GM12878 (cell line): Measurements from ENCODE around the gene GLTP.

ENCODE experiments used
- ASH2L ChIP-seq: fragments of 300-600, 200-600 bp; sonication (generic); IDR thresholded peaks from 2 replicates; pipeline ENCODE4 v1.6.1; 2017; ENCODE audit warnings: low read depth, mild to moderate bottlenecking, borderline replicate concordance
- CTCF ChIP-seq, 3 experiments: IDR thresholded peaks in 2 of 3; conservative IDR thresholded peaks in 1 of 3; 2 replicates each; pipeline ENCODE4 v1.5.1; 2011; ENCODE audit warnings: low read depth in 3 of 3, low read length in 3 of 3, mild to moderate bottlenecking in 3 of 3, control low read depth in 2 of 3, moderate library complexity in 2 of 3, inconsistent platforms in 1 of 3, mixed read lengths in 1 of 3; ENCODE audit not compliant: control insufficient read depth in 2 of 3, insufficient read depth in 1 of 3; ENCODE audit errors: extremely low read depth in 1 of 3
- EP300 ChIP-seq, 2 experiments: fragments of 150-350 bp in 1 of 2; IDR thresholded peaks; 2 replicates each; pipeline ENCODE4 v1.6.1; 2011 to 2012; ENCODE audit warnings: low read depth in 2 of 2, low read length in 2 of 2, borderline replicate concordance in 1 of 2, improper control_type of control experiment in 1 of 2, inconsistent platforms in 1 of 2; ENCODE audit not compliant: control insufficient read depth in 1 of 2
- MAX ChIP-seq: IDR thresholded peaks from 2 replicates; pipeline ENCODE4 v1.6.1; 2012; ENCODE audit warnings: low read depth, low read length, improper control_type of control experiment
- MEF2A ChIP-seq: IDR thresholded peaks from 2 replicates; pipeline ENCODE4 v1.6.1; 2011; ENCODE audit warnings: low read depth, mild to moderate bottlenecking, low read length, moderate library complexity; ENCODE audit not compliant: insufficient read depth
- NFYA ChIP-seq: IDR thresholded peaks from 2 replicates; pipeline ENCODE4 v1.6.1; 2011; ENCODE audit warnings: low read depth, mild to moderate bottlenecking, low read length, improper control_type of control experiment, borderline replicate concordance
- RB1 ChIP-seq: fragments of 450-650 bp; formaldehyde crosslinking; IDR thresholded peaks from 2 replicates; pipeline ENCODE4 v1.6.1; 2017; ENCODE audit warnings: mild to moderate bottlenecking, borderline replicate concordance
- SMAD1 ChIP-seq: fragments of 450-650 bp; IDR thresholded peaks from 2 replicates; pipeline ENCODE4 v1.6.1; 2018; ENCODE audit warnings: mild to moderate bottlenecking, low read depth; ENCODE audit not compliant: partially characterized antibody
- SPI1 ChIP-seq: IDR thresholded peaks from 2 replicates; pipeline ENCODE4 v1.6.1; 2011; ENCODE audit warnings: low read depth, mild to moderate bottlenecking, low read length, moderate library complexity, borderline replicate concordance; ENCODE audit not compliant: insufficient read depth
- SREBF1 ChIP-seq: IDR thresholded peaks from 2 replicates; pipeline ENCODE4 v1.6.1; 2012; ENCODE audit warnings: mild to moderate bottlenecking, low read length
- SREBF2 ChIP-seq: IDR thresholded peaks from 2 replicates; pipeline ENCODE4 v1.6.1; 2012; ENCODE audit warnings: mild to moderate bottlenecking, low read length
- TAF1 ChIP-seq: IDR thresholded peaks from 2 replicates; pipeline ENCODE4 v1.6.1; 2011; ENCODE audit warnings: mild to moderate bottlenecking, low read depth, low read length, borderline replicate concordance
- ZNF217 ChIP-seq: fragments of 450-650 bp; IDR thresholded peaks from 2 replicates; pipeline ENCODE4 v1.6.1; 2017; ENCODE audit warnings: antibody characterized with exemption, mild to moderate bottlenecking
- TF ChIP-seq, protein P1 (sequence below): fragments of 450-650 bp; IDR thresholded peaks from 2 replicates; pipeline ENCODE4 v1.6.1; 2018; ENCODE audit warnings: mild to moderate bottlenecking, low read depth, moderate library complexity; ENCODE audit not compliant: partially characterized antibody

- TF ChIP-seq RB1 (no peak), TAF1 (no peak), ZNF217 (no peak), SPI1 (no peak), MEF2A (no peak), SREBF2 (no peak), CTCF (IDR thresholded peaks at IDR 0.05 in 2 of 3, conservative IDR thresholded peaks at IDR 0.05 in 1 of 3; ENCODE audit: control insufficient read depth in 2 of 3, extremely low read depth in 1 of 3, insufficient read depth in 1 of 3, low read depth in 3 of 3, low read length in 3 of 3) (no peak), EP300 (IDR thresholded peaks at IDR 0.05; ENCODE audit: borderline replicate concordance in 1 of 2, control insufficient read depth in 1 of 2, low read depth in 2 of 2, low read length in 2 of 2) (no peak), MAX (no peak), NFYA (no peak), ASH2L (no peak), SMAD1 (no peak), SREBF1 (no peak)
- TF ChIP-seq, protein P1, sequence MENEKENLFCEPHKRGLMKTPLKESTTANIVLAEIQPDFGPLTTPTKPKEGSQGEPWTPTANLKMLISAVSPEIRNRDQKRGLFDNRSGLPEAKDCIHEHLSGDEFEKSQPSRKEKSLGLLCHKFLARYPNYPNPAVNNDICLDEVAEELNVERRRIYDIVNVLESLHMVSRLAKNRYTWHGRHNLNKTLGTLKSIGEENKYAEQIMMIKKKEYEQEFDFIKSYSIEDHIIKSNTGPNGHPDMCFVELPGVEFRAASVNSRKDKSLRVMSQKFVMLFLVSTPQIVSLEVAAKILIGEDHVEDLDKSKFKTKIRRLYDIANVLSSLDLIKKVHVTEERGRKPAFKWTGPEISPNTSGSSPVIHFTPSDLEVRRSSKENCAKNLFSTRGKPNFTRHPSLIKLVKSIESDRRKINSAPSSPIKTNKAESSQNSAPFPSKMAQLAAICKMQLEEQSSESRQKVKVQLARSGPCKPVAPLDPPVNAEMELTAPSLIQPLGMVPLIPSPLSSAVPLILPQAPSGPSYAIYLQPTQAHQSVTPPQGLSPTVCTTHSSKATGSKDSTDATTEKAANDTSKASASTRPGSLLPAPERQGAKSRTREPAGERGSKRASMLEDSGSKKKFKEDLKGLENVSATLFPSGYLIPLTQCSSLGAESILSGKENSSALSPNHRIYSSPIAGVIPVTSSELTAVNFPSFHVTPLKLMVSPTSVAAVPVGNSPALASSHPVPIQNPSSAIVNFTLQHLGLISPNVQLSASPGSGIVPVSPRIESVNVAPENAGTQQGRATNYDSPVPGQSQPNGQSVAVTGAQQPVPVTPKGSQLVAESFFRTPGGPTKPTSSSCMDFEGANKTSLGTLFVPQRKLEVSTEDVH = no peak
Observed at GRCh38 chr12:109827080-109827479, 53.3 kb downstream of the GLTP start.
